ENCODE results near the gene GTF2E1.

The GTF2E1 gene

GRCh38 chr3:120798346-120798745, 55.8 kb downstream of the GTF2E1 start:
- no peak for DNase-seq (ENCODE audit: low read depth, low spot score)

- no peak for DNase-seq (ENCODE audit: low read depth, low spot score)
Measured at GRCh38 chr3:120800625-120801024, 58.1 kb downstream of the GTF2E1 start.

- DNase-seq (ENCODE audit: low read depth, low spot score), result no peak
Measured at GRCh38 chr3:120801484-120801883, 58.9 kb downstream of the GTF2E1 start.

- DNase-seq (ENCODE audit: low read depth, low spot score), result no peak
Measured at GRCh38 chr3:120802916-120803315, 60.4 kb downstream of the GTF2E1 start.

- no peak for DNase-seq (ENCODE audit: low read depth, low spot score)
Measured at GRCh38 chr3:120816728-120817127, 74.2 kb downstream of the GTF2E1 start.

- no peak for DNase-seq (ENCODE audit: low read depth, low spot score)
Measured at GRCh38 chr3:120820748-120821147, 78.2 kb downstream of the GTF2E1 start.

GRCh38 chr3:120821426-120821825, 78.9 kb downstream of the GTF2E1 start:
- no peak for DNase-seq (ENCODE audit: low read depth, low spot score)

- no peak for DNase-seq (ENCODE audit: low read depth, low spot score)
Measured at GRCh38 chr3:120823156-120823555, 80.6 kb downstream of the GTF2E1 start.

GRCh38 chr3:120824613-120825012, 82.1 kb downstream of the GTF2E1 start:
- no peak for DNase-seq (ENCODE audit: low read depth, low spot score)

GRCh38 chr3:120828796-120829195, 86.3 kb downstream of the GTF2E1 start:
- DNase-seq (ENCODE audit: low read depth, low spot score), result no peak

GRCh38 chr3:120831066-120831465, 88.5 kb downstream of the GTF2E1 start:
- DNase-seq (ENCODE audit: low read depth, low spot score), result no peak

Measured in smooth muscle cell of the brain vasculature (primary cell).